ENCODE measurements around the gene IQCF6.
A peak's percentile ranks its signal among the peaks of the same experiment; 100 is the strongest.
"Not testable (repeated sequence)": the region's sequence is repeated elsewhere in the genome, so short reads cannot be mapped to it uniquely, and the experiment has no call there.

Gene IQCF6

GRCh38 chr3:51779137-51779536 lies at the start of gene IQCF6:
TSS of gene IQCF6 (minus strand) at chr3:51779237. CDS start at chr3:51779224, 13 bp downstream.
- no peak for DNase-seq (ENCODE audit: low read depth in 3 of 3)

- no peak for DNase-seq (ENCODE audit: low read depth in 3 of 3)
These were observed 49.3 kb upstream of the IQCF6 start for GRCh38 chr3:51828297-51828696.

- DNase-seq (ENCODE audit: low read depth in 3 of 3), result peak in 1 of 3 experiments; percentile 19
These were observed 40.8 kb upstream of the IQCF6 start for GRCh38 chr3:51819709-51820406.

GRCh38 chr3:51819151-51819550 lies 40.1 kb upstream of the IQCF6 start:
- no peak for DNase-seq (ENCODE audit: low read depth in 3 of 3)

GRCh38 chr3:51817375-51817774 lies 38.3 kb upstream of the IQCF6 start:
- DNase-seq (ENCODE audit: low read depth in 3 of 3), result no peak

- DNase-seq (ENCODE audit: low read depth in 3 of 3), result no peak
These were observed 37.7 kb upstream of the IQCF6 start for GRCh38 chr3:51816723-51817122.

- DNase-seq (ENCODE audit: low read depth in 3 of 3), result no peak
These were observed 36.6 kb upstream of the IQCF6 start for GRCh38 chr3:51815614-51816013.

GRCh38 chr3:51814034-51814433 lies 35.0 kb upstream of the IQCF6 start:
- DNase-seq (ENCODE audit: low read depth in 3 of 3), result no peak

- no peak for DNase-seq (ENCODE audit: low read depth in 3 of 3)
These were observed 34.5 kb upstream of the IQCF6 start for GRCh38 chr3:51813539-51813938.

- no peak for DNase-seq (ENCODE audit: low read depth in 3 of 3)
These were observed 29.9 kb upstream of the IQCF6 start for GRCh38 chr3:51808934-51809333.

GRCh38 chr3:51802106-51802703 lies 23.2 kb upstream of the IQCF6 start:
- DNase-seq (ENCODE audit: low read depth in 3 of 3), result no peak

GRCh38 chr3:51800750-51801125 lies 21.7 kb upstream of the IQCF6 start:
- no peak for DNase-seq (ENCODE audit: low read depth in 3 of 3)

- peak in 2 of 3 experiments; percentile 7 to 23 for DNase-seq (ENCODE audit: low read depth in 3 of 3)
These were observed 21.1 kb upstream of the IQCF6 start for GRCh38 chr3:51799879-51800749.

- no peak for DNase-seq (ENCODE audit: low read depth in 3 of 3)
These were observed 19.4 kb upstream of the IQCF6 start for GRCh38 chr3:51798411-51798963.

GRCh38 chr3:51796854-51797253 lies 17.8 kb upstream of the IQCF6 start:
- DNase-seq (ENCODE audit: low read depth in 3 of 3), result no peak

- no peak for DNase-seq (ENCODE audit: low read depth in 3 of 3)
These were observed 15.2 kb upstream of the IQCF6 start for GRCh38 chr3:51794206-51794605.

GRCh38 chr3:51792206-51792605 lies 13.2 kb upstream of the IQCF6 start:
- DNase-seq (ENCODE audit: low read depth in 3 of 3), result no peak

- DNase-seq (ENCODE audit: low read depth in 3 of 3), result no peak
These were observed 10.4 kb upstream of the IQCF6 start for GRCh38 chr3:51789437-51789836.

- not testable (repeated sequence) for DNase-seq (ENCODE audit: low read depth in 3 of 3)
These were observed 8.5 kb upstream of the IQCF6 start for GRCh38 chr3:51787576-51787975.

- DNase-seq (ENCODE audit: low read depth in 3 of 3), result no peak
These were observed 7.2 kb upstream of the IQCF6 start for GRCh38 chr3:51786267-51786666.

- no peak for DNase-seq (ENCODE audit: low read depth in 3 of 3)
These were observed 483 bp downstream of the IQCF6 start for GRCh38 chr3:51778554-51778953.

- DNase-seq (ENCODE audit: low read depth in 3 of 3), result no peak
These were observed 1.1 kb downstream of the IQCF6 start for GRCh38 chr3:51777985-51778384.
